HG03575 (cell line): ENCODE data around the gene TBC1D12.
A peak's percentile ranks its signal among the peaks of the same experiment; 100 is the strongest.

Experiments
- ATAC-seq: cut with Tn5 transposase; IDR thresholded peaks from one replicate; pipeline ENCODE4 v1.9.1; 2021; ENCODE audit not compliant: unreplicated experiment, insufficient number of reproducible peaks, low FRiP score; ENCODE audit errors: extremely low read depth

The TBC1D12 gene

DNA sequence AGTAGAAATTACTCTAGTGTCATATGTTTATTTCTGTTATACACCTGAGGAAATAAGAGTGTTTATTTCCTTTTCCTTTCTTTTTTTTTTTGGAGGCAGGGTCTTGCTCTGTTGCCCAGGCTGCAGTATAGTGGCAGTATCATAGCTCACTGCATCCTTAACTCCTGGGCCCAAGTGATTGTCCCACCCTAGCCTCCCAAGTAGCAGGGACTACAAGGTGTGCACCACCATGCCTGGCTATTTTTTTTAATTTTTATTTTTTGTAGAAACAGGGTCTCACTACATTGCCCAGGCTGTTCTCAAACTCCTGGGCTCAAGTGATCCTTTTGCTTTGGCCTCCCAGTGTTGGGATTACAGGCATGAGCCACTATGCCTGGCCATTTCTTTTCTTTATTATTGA lies 37.8 kb downstream of the TBC1D12 start:
- no peak for ATAC-seq

DNA sequence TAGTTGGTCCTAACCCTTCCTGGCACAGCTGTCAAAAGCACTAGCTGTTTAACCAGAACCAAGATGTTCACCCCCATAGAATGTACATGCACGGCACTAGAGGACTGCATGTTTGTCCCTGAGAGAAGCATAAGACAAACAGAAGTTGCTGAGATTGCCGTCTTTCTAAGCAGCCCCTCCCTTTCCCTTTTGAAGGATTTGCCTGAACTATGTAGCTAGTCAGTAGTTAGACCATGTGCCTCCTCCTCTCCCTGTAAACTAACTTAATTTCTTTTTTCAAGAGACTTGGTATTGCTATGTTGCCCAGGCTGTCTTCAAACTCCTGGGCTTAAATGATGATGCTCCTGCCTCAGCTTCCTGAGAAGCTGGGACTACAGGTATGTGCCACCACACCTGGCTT lies 40.7 kb downstream of the TBC1D12 start:
- ATAC-seq: no peak

DNA sequence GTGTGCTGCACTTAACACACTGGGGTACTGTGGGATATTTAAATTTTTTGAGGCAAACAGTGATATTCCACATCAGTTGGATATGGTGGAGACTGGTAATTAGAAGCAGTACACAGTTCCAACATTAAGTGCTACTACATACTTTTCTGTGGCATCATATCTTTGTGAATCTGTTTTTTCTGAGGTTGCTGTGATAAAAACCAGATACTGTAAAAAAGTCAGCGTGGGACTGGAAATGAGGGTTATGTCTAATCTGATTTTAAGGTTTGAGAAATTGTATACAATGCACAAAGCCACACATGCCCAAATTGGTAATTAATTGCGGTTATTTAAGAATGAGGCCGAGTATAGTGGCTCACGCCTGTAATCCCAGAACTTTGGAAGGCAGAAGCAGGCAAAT lies 41.2 kb downstream of the TBC1D12 start:
- no peak for ATAC-seq

DNA sequence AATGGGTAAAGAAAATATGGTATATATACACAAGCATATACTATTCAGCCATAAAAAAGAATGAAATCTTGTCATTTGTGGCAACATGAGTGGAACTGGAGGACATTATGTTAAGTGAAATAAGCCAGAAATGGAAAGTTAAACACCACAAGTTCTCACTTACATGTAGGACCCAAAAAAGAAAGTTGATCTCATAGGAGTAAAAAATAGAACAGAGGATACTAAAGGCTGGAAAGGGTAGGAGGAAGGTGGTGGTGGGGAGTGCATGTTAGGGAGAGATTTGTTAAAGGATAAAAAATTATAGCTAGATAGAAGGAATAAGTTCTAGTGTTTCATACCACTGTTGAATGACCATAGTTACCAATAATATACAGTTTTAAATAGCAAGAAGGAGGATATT lies 48.4 kb downstream of the TBC1D12 start:
- ATAC-seq: no peak

- ATAC-seq: no peak
Observed at GRCh38 chr10:94451883-94452519, 49.7 kb downstream of the TBC1D12 start.

GRCh38 chr10:94456942-94457341 lies 54.6 kb downstream of the TBC1D12 start:
- ATAC-seq: no peak

DNA sequence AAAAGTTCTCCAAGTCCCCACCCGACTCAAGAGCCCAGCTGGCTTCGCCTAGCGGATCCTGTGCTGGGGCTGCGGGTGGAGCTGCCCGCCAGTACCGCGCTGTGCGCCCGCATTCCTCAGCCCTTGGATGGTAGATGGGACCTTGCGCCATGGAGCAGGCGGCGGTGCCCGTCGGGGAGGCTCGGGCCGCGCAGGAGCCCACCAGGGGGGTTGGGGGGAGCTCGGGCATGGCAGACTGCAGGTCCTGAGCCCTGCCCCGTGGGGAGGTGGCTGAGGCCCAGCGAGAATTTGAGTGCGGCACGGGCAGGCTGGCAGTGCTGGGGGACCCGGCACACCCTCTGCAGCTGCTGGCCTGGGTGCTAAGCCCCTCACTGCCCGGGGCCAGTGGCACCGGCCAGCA lies 57.0 kb downstream of the TBC1D12 start:
- no peak for ATAC-seq

DNA sequence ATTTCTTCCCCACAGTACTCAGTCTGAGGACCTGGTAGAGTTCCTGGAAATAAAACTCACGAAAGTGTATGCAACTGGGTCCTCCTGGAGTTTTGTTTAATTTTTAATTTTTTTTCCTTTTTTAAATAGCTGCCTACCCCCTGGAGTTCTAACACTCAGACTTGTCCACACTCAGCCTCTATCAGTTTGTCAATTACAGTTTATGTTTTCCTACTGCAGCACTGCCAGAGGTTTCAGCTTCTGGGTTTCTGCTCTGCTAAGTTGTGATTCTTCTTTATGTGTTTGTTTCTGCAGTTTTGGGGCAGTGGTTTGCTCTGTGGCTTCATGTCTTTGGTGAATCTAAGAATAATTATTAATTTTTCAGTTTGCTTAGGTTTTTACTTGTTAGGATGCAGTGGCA lies 59.2 kb downstream of the TBC1D12 start:
- no peak for ATAC-seq

- no peak for ATAC-seq
Observed at GRCh38 chr10:94462130-94462529, 59.8 kb downstream of the TBC1D12 start.

- no peak for ATAC-seq
Observed at GRCh38 chr10:94465684-94466083, 63.3 kb downstream of the TBC1D12 start.

DNA sequence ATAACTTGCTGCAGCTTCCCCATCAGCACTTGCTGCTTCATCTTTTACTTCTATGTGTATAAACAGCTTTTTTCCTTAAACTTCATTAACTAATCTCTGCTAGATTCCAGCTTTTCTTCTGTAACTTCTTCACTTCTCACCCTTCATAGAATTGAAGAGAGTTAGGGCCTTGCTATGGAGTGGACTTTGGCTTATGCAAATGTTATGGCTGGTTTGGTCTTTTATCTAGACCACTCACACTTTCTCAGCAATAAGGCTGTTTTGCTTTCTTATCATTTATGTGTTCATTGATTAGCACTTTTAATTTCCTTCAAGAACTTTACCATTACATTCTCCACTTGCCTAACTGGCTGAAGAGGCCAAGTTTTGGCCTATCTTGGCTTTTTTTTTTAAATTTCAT lies 79.1 kb downstream of the TBC1D12 start:
- no peak for ATAC-seq

DNA sequence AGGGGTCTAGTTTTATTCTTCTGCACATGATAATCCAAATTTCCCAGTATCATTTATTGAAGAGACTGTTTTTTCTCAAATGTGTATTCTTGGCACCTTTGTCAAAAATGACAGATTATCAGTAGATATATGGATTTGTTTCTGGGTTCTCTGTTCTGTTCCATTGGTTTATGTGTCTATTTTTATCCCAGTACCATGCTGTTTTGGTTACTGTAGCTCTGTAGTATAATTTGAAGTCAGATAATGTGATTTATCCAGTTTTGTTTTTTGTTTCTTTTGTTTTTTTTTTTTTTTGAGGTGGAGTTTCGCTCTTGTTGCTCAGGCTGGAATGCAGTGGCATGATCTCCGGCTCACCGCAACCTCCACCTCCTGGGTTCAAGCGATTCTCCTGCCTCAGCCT lies 81.6 kb downstream of the TBC1D12 start:
- no peak for ATAC-seq

GRCh38 chr10:94485094-94485493 lies 82.8 kb downstream of the TBC1D12 start:
- no peak for ATAC-seq

- no peak for ATAC-seq
Observed at GRCh38 chr10:94487575-94487974, 85.2 kb downstream of the TBC1D12 start.

DNA sequence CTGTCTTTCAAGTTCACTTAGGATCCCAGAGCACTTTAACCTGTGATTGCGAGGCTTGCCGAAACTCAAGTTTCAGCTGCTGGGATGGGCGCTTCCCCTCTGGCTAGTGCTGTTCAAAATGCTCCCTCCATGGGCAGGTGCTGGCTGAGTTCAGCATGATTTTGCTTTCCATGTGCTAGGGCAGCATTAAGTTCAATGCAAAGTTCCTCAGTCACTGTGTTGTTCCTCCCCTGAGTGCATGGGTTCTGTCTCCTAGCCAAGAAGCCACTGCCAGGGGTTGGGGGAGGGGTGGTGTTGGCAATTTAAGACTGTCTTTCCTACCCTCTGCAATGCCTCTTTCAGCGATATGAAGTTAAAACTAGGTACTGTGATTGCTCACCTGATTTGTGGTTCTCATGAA lies 86.8 kb downstream of the TBC1D12 start:
- no peak for ATAC-seq

DNA sequence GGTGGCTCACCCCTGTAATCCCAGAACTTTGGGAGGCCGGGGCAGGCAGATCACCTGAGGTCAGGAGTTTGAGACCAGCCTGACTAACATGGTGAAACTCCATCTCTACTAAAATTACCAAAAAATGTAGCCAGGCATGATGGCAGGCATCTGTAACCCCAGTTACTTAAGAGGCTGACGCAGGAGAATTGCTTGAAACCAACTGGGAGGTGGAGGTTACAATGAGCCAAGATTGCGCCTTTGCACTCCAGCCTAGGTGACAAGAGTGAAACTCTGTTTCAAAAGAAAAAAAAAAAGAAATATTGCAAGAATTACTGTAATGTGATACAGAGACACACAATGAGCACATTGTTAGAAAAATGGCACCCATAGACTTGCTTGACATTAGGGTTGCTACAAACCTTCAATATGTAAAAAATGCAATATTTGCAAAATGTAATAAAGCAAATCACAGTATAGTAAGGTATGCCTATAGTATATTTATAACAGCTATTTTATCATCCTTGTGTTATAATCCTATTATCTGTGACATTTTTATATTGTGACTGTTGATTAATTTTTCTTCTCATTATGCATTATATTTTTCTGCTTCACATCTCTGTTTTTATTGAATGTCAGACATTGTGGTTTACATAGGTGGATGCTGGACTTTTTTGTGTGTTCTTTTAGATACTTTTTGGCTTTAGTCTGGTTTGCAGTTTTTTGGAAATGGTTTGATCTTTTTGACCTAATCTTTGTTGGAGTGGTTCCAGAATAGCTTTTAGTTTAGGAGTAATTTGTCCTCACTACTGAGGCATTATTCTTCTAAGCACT lies 87.8 kb downstream of the TBC1D12 start:
- no peak for ATAC-seq

GRCh38 chr10:94490789-94491039 lies 88.4 kb downstream of the TBC1D12 start:
- no peak for ATAC-seq

- ATAC-seq: no peak
Observed at GRCh38 chr10:94493463-94493862, 91.1 kb downstream of the TBC1D12 start.

GRCh38 chr10:94496010-94496409 lies 93.7 kb downstream of the TBC1D12 start:
- peak; percentile 66 for ATAC-seq

DNA sequence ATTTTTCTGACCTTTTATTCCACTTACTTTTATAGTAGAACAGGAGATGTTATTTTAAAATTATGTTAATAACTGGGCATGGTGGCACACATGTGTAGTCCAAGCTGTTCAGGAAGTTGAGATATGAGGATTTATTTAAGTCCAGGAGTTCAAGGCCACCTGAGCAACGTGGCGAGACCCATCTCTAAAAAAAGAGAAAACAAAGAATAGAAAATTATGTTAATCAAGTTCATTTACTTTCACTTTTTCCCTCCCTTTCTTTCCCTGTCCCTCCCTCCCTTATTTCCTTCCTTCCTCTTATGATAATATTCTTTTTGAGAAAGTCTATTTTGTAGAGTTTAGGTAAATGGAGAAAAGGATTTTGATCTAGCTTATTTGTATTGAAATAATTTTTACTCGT lies 94.3 kb downstream of the TBC1D12 start:
- no peak for ATAC-seq

GRCh38 chr10:94500063-94500462 lies 97.7 kb downstream of the TBC1D12 start:
- ATAC-seq: no peak
